Activated CD8-positive, alpha-beta memory T cell treated with anti-CD3 and anti-CD28 coated beads, Interleukin-2, amount 50 U/mL, for 48 hours (primary cell): ENCODE data around the gene UBXN6.

Source experiments
- DNase-seq: peaks from one replicate; pipeline ENCODE4 v3.0.0-alpha.2; 2020

UBXN6 gene

GRCh38 chr19:4493104-4493928 is 35.7 kb upstream of the UBXN6 start:
- no peak for DNase-seq

DNA sequence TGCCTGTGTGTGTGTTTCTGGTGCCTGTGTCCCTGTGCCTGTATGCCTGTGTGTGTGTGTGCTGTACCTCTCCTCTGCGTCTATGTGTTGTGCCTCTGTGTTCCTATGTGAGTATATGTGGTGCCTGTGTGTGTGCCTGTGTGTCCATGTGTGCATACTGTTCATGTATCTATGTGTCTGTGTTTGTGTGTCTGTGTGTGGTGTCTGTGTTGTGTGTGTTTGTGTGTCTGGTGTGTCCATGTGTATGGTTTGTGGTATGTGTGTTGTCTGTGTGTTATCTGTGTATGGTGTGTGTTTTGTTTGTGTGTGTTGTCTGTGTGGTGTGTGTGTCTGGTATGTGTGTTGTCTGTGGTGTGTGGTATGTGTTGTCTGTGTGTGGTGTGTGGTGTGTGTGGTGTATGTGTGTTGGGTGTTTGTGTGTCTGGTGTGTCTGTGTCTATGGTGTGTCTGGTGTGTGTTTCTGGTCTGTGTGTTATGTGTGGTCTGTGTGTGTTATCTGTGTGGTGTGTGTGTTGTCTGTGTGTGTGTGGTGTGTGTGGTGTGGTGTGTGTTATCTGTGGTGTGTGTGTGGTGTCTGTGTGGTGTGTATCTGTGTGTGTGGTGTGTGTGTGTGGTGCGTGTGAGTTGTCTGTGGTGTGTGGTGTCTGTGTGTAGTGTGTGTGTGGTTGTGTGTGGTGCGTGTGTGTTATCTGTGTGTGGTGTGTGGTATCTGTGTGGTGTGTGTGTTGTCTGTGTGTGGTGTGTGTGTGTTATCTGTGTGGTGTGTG is 34.9 kb upstream of the UBXN6 start:
- DNase-seq = no peak

- DNase-seq = no peak
These were observed 33.9 kb upstream of the UBXN6 start for GRCh38 chr19:4491446-4491845.

- DNase-seq = no peak
These were observed 30.9 kb upstream of the UBXN6 start for GRCh38 chr19:4488496-4488895.

DNA sequence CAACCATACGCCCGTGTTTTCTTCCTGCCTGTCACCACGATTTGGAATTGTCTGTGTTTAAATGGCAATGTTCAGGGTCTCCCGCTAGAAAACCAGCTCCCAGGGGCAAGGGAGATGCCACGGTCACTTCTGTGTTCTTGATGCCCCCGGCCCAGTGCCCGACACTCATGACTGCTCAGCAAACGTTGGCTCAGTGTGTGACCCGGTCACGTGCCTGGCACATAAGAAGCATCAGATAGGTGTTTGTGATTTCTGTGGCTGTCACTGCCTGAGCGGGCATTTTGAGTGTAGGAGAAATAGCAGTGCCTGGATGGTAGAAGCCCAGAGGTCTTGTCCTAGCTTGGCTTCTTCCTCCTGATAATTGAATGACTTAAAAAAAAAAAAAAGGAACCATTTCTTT is 30.0 kb upstream of the UBXN6 start:
- DNase-seq = no peak

- DNase-seq = no peak
These were observed 25.8 kb upstream of the UBXN6 start for GRCh38 chr19:4483385-4483784.

GRCh38 chr19:4482721-4483364 is 25.2 kb upstream of the UBXN6 start:
- DNase-seq = no peak

DNA sequence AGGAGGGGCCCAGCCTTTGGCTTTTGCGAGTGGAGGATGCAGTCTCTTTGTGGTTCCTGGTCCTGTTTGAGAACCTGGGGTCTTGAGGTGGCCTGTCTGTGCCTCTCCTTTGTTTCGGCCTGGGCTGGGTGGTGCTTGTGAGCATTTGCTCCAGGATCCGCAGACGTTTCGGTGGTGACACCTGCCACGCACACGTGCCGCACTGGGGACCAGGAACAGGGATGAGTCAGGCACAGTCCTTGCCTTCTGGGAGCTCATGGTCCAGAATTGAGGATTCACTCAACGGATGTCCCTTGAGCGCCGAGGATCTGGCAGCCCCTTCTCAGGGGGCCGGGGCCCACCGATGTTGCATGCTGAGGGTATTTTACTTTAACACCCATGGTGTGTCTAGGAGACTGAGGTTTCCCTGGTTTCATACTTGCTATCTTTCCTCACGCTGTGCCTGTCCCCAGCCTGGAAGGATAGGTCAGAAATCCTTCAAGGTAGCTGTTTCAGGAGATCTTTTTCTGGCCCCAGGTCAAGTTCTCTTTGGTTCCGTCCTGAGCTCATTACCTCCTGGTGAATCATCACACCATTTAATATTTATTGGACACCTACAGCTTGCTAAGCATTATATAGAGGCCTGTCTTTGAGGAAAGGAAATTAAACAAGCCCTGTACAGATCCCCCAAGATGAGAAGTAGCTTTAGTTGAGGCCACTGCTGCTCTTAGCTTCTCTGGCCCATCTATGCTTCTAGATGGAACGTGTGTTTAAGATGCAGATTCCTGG is 19.6 kb upstream of the UBXN6 start:
- no peak for DNase-seq

- DNase-seq = no peak
These were observed 17.0 kb upstream of the UBXN6 start for GRCh38 chr19:4474514-4475022.

DNA sequence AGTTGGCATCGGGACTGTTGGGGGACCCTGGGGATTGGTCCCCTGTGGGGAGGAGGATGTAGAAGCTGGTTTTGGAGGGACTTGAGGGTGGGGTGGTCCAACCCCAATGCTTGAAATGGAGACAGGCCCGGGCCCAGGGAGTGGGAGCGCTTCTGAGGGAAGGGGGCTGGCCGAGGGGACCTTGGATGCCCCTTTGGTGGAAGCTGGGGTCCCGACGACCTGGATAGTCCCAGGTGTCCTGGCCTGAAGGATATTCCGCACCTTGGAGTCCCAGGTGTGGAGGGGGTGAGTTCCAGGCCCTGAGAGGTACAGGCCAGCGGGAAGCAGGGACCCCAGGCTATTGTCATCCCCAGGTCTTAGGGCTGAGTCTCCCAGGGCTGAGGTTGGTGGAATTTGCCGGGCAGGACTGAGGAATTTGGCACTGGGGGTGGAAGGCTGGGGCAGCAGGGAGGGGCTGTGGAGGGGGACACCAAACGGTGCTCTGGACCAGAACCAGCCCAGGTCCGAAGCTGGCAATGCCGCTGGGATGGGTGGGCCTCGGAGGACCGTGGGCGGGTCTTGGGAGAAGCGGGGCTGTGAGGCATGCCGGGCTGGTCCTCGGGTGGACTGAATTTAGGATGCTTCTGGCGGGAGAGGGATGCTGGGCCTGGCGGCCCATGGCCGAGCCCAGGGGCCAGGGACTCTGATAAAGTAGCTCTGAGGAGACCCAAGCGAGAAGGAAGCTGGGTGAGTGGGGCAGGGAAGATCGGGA is 16.3 kb upstream of the UBXN6 start:
- DNase-seq = no peak

- DNase-seq = no peak
These were observed 15.6 kb upstream of the UBXN6 start for GRCh38 chr19:4473011-4473762.

GRCh38 chr19:4472174-4472974 is 14.8 kb upstream of the UBXN6 start, which contains the start of gene HDGFL2:
TSS of gene HDGFL2 (plus strand) at chr19:4472297. CDS start at chr19:4472351, 54 bp downstream.
- DNase-seq = peak; percentile 95

- DNase-seq = peak; percentile 93
These were observed 14.0 kb upstream of the UBXN6 start for GRCh38 chr19:4471403-4472173.

DNA sequence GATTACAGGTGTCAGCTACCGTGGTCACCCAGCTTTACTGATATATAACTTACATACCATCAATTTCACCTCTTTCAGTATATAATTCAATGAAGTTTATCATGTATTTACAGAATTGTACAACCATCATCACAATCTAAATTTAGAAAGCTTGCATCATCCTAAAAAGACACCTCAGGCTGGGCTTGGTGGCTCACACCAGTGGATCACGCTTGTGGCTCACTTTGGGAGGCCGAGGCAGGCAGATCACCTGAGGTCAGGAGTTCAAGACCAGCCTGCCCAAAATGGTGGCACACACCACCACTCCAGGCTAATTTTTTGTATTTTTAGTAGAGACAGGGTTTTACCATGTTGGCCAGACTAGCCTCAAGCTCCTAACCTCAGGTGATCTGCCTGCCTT is 10.2 kb upstream of the UBXN6 start:
- DNase-seq = no peak

DNA sequence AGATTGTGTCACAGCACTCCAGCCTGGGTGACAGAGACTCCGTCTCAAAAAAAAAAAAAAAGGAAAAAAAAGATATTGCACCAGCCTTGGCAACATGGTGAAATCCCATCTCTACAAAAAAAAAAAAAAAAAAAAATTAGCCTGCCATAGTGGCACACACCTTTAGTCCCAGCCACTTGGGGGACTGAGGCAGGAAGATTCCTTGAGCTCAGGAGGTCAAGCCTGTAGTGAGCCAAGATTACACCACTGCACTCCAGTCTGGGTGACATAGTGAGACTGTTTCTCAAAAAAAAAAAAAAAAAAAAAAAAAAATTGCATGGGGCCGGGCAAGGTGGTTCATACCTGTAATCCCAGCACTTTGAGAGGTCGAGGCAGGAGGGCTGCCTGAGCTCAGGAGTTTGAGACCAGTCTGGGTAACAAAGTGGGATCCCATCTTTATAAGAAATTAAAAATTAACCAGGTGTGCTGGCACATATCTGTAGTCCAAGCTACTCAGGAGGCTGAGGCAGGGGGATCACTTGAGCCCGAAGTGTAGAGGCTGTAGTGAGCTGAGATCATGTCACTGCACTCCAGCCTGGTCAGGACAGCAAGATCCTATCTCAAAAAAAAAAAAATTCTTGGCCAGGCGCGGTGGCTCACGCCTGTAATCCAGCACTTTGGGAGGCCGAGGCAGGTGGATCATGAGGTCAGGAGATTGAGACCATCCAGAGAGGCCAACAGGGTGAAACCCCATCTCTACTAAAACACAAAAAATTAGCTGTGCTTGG is 7.4 kb upstream of the UBXN6 start:
- no peak for DNase-seq

DNA sequence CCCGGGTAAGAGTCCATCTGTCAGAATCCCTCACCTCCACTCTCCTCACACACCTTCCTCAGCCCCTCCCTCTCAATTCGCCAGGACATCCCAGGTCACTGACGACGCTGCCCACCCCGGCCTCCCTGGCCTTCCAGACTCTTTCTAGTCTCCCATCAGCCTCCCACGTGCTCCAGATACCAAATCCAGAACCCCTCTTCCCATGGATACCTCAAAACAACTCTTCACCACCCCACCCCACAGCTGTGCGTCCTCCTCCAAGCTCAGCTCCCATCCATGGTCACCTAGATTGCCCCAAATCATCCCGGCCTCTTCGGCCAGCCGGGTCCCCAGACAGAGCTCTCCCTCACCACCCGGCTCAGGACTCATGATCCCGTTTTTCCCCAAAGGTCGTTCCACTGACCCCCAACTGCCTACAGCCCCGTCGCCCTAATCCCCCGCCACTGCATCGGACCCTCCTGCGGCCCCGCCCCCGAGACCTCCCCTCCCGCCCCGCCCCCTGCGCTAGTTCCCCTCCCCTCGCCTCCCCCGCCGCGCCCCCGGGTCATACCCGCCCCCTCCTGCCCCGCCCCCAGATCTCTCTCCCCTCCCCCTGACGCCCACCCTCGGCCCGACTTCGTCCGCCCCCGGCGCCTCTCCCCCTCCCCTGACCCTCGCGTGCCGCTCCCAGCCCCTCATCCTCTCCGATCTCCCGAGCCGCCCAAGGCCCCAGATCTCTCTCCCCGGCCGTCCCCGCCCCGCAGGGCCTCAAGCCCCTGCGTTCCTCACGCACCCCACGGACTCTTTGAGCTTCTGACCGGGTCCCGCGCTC is 546 bp downstream of the UBXN6 start:
- DNase-seq = peak; percentile 66

DNA sequence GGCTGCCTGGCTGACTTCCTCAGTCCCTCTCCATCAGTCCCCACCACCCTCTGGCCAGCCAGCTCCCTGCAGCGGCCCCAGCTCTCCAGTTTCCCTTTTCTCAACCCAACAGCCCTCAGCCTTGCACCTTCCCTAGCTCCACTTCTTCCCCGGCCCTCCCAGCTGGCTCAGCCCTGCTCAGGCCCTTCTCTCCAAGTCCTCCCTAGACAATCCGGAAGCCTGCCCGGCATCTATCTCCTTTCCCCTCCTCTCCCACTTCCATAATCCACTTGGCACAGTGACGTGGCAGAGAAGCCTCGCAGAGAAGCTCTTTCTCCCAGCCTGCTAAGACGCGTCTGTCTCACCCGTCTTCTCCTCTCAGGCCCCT is 1.1 kb downstream of the UBXN6 start:
- peak; percentile 57 for DNase-seq
